Gastroesophageal sphincter (tissue), 4 donors: ENCODE results near the gene DNAL4. TPM values are rescaled to one million over a fixed set of nuclear protein-coding genes. Genes with fewer than 3 reads are reported as not detected.

Experiments used
- ATAC-seq: fragments of 150-250 bp; one replicate; pipeline ENCODE4 v1.9.1; 2016; ENCODE audit warnings: mild to moderate bottlenecking, moderate library complexity
- H3K27ac ChIP-seq, 4 donors: fragments of 200-600 bp; sonication (generic) in 3 of 4; 1 replicate in 3 of 4; 2 replicates in 1 of 4; pipeline ENCODE4 v1.5.1; 2016 to 2019
- H3K27me3 ChIP-seq: fragments of 200-600 bp; sonication (generic); one replicate; pipeline ENCODE4 v1.5.1; 2019
- H3K36me3 ChIP-seq, 2 donors: fragments of 200-600 bp; sonication (generic); one replicate each; pipeline ENCODE4 v1.5.1; 2019; ENCODE audit warnings: control low read depth in 1 of 2
- H3K4me1 ChIP-seq, 3 donors: fragments of 200-600 bp; sonication (generic); 1 replicate in 2 of 3; 2 replicates in 1 of 3; pipeline ENCODE4 v1.5.1; 2016 to 2019; ENCODE audit warnings: control low read depth in 2 of 3
- H3K4me3 ChIP-seq, 2 donors: fragments of 200-600 bp; sonication (generic); one replicate each; pipeline ENCODE4 v1.5.1; 2019; ENCODE audit warnings: mild to moderate bottlenecking in 1 of 2, moderate library complexity in 1 of 2
- H3K9me3 ChIP-seq, 3 donors: fragments of 200-600 bp; sonication (generic); one replicate each; pipeline ENCODE4 v1.5.1; 2017 to 2019; ENCODE audit warnings: control low read depth in 2 of 3
- CTCF ChIP-seq, 4 experiments: fragments of 200-600 bp in 2 of 4; fragments of 450-650 bp in 2 of 4; sonication (generic) in 1 of 4; IDR thresholded peaks; one replicate each; pipeline ENCODE4 v1.5.1; 2017 to 2019; ENCODE audit warnings: antibody characterized with exemption in 4 of 4, mild to moderate bottlenecking in 2 of 4, moderate library complexity in 2 of 4
- EP300 ChIP-seq: sonication (generic); formaldehyde crosslinking; IDR thresholded peaks from one replicate; pipeline ENCODE4 v1.6.1; 2017; ENCODE audit warnings: antibody characterized with exemption, mild to moderate bottlenecking
- POLR2A ChIP-seq, 2 donors: fragments of 450-650 bp; IDR thresholded peaks; one replicate each; pipeline ENCODE4 v1.6.1; 2017; ENCODE audit warnings: antibody characterized with exemption in 2 of 2, mild to moderate bottlenecking in 2 of 2, moderate library complexity in 1 of 2
- POLR2AphosphoS5 ChIP-seq: sonication (generic); formaldehyde crosslinking; IDR thresholded peaks from one replicate; pipeline ENCODE4 v1.6.1; 2017; ENCODE audit warnings: antibody characterized with exemption
- WGBS, 2 donors: methylation state at CpG; one replicate each; pipeline ENCODE4 v1.1.5; 2018; ENCODE audit warnings: low coverage in 1 of 2; 5-methylcytosine and 5-hydroxymethylcytosine counted together
- total RNA-seq, 4 donors: library from RNA; depleted of rRNA; stranded (reverse); fragments of >200 nt; gene quantifications; one replicate each; pipeline ENCODE4 v1.1.0, GENCODE V29; 2016

Gene DNAL4
- total RNA-seq, result 10 to 100 TPM in 3 of 4 donors, 1 to 10 TPM in 1; 10.0 to 16.1 (median 14.6) TPM

GRCh38 chr22:38793721-38794466, at the start of gene DNAL4:
Gene DNAL4 (minus strand): TSS chr22:38794143. CDS start chr22:38782731, 11,412 bp downstream.
- no peaks in the 10 kb centered on the region for H3K27me3 ChIP-seq
- no peaks in the 10 kb centered on the region for H3K9me3 ChIP-seq
- no peak for TF ChIP-seq CTCF (IDR thresholded peaks at IDR 0.05)
- peak; percentile 62 to 63 for TF ChIP-seq POLR2A (IDR thresholded peaks at IDR 0.05)
- TF ChIP-seq POLR2AphosphoS5, result peak; percentile 53
- ATAC-seq, result peak; percentile 99
- peaks cover 0 to 15% of the 10 kb centered on the region in 2 donors for H3K36me3 ChIP-seq
- WGBS, 2 donors, result 0 to 2% methylated on average over 9 to 13 of the region's 47 CpGs
- H3K27ac ChIP-seq, result peak within 1 kb of the TSS; percentile 54 to 92 (median 88)
- H3K4me1 ChIP-seq, result peaks cover 1 to 24% (median 2%) of the 10 kb centered on the region in 3 donors
- H3K4me3 ChIP-seq, result peak within 1 kb of the TSS; percentile 85 to 89

DNA sequence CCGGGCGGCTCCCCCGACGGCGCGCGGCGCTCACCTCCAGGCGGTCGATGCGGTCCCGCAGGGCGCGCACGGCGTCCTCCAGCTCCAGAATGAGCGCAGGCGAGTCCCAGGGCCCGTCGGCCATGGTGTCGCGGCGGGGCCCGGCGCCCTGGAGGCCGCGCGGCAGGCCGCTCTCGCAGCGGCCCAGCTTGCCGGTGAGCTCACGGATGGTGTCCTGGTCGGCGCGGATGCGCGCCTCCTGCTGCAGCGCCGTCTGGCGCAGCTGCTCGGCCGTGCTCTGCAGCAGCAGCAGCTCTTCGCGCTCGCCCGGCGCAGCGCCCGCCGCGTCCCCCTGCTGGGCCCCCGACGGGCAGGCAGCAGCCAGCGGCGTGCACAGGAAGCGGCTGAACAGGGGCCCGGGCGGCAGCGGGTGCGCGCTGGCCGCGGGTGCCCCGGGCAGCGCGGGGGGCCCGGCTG, 49.3 kb upstream of the DNAL4 start:
- Histone ChIP-seq H3K4me1 (peaks cover 0 to 33% (median 2%) of the 10 kb centered on the region in 3 donors), H3K27me3 (no peaks in the 10 kb centered on the region), H3K27ac (peak overlapping the region; percentile 74 to 86 (median 82)), H3K36me3 (no peaks in the 10 kb centered on the region), H3K9me3 (no peaks in the 10 kb centered on the region), H3K4me3 (peak overlapping the region; percentile 69 to 70)
- peak; percentile 77 for ATAC-seq
- peak in 3 of 4 experiments; percentile 44 to 65 (median 57) for TF ChIP-seq CTCF (IDR thresholded peaks at IDR 0.05)
- no peak for TF ChIP-seq POLR2A (IDR thresholded peaks at IDR 0.05)
- no peak for TF ChIP-seq POLR2AphosphoS5
- TF ChIP-seq EP300, result no peak
- no CpG with 5 or more reads among the region's 68 CpGs for WGBS, 2 donors

GRCh38 chr22:38842512-38843200, 48.7 kb upstream of the DNAL4 start:
- Histone ChIP-seq H3K9me3 (no peaks in the 10 kb centered on the region), H3K27me3 (no peaks in the 10 kb centered on the region), H3K36me3 (no peaks in the 10 kb centered on the region), H3K4me1 (peaks cover 0 to 33% (median 2%) of the 10 kb centered on the region in 3 donors), H3K27ac (peak overlapping the region; percentile 74 to 86 (median 82)), H3K4me3 (peak overlapping the region; percentile 69 to 70)
- WGBS, 2 donors, result 67% methylated on average over 4 of the region's 34 CpGs; no CpG with 5 or more reads in 1 of the 2 donors
- no peak for ATAC-seq
- TF ChIP-seq POLR2A (IDR thresholded peaks at IDR 0.05), result no peak
- no peak for TF ChIP-seq EP300
- TF ChIP-seq CTCF (IDR thresholded peaks at IDR 0.05), result no peak
- no peak for TF ChIP-seq POLR2AphosphoS5

DNA sequence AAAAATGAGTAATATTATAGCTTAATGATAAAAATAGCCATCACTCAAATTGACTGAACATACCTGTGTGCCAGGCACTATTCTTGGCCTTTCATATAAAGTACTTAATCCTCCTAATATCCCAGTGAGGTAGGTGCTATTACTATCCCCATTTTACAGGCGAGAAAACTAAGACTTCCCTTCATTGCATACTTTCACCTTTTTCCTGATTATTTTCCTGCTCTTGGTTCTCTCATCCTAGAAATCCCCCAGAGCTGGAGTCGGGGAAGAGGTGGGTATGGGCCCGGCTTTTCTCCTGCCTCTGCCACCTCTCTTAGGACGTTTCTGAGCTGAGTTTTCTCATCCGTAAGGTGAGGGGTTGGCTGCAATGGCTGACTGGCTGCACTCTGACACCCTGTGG, 47.7 kb upstream of the DNAL4 start:
- Histone ChIP-seq H3K27ac (no peak overlapping the region), H3K27me3 (no peaks in the 10 kb centered on the region), H3K9me3 (no peaks in the 10 kb centered on the region), H3K36me3 (no peaks in the 10 kb centered on the region), H3K4me1 (peaks cover 0 to 33% (median 2%) of the 10 kb centered on the region in 3 donors), H3K4me3 (no peak overlapping the region)
- 78 to 80% methylated on average over 1 to 4 of the region's 5 CpGs for WGBS, 2 donors
- no peak for TF ChIP-seq CTCF (IDR thresholded peaks at IDR 0.05)
- TF ChIP-seq POLR2A (IDR thresholded peaks at IDR 0.05), result no peak
- no peak for TF ChIP-seq POLR2AphosphoS5
- no peak for TF ChIP-seq EP300
- ATAC-seq, result no peak
